ENCODE data around the gene SCN1A.
A peak's percentile ranks its signal among the peaks of the same experiment; 100 is the strongest.
"Not testable (repeated sequence)": the region's sequence is repeated elsewhere in the genome, so short reads cannot be mapped to it uniquely, and the experiment has no call there.

SCN1A gene

GRCh38 chr2:166127217-166128155 is at the start of gene SCN1A:
SCN1A (minus strand) TSS chr2:166128020; CDS start chr2:166073621, 54,399 bp downstream.
- peak in 1 of 2 donors; percentile 31 for DNase-seq

GRCh38 chr2:166173263-166173662 is 45.4 kb upstream of the SCN1A start:
- DNase-seq, result no peak

- no peak for DNase-seq
Observed at GRCh38 chr2:166171216-166171615, 43.4 kb upstream of the SCN1A start.

- no peak for DNase-seq
Observed at GRCh38 chr2:166170356-166170755, 42.5 kb upstream of the SCN1A start.

- no peak for DNase-seq
Observed at GRCh38 chr2:166167449-166167848, 39.6 kb upstream of the SCN1A start.

- DNase-seq, result no peak
Observed at GRCh38 chr2:166163775-166164174, 36.0 kb upstream of the SCN1A start.

- no peak for DNase-seq
Observed at GRCh38 chr2:166158546-166158945, 30.7 kb upstream of the SCN1A start.

GRCh38 chr2:166157578-166157977 is 29.8 kb upstream of the SCN1A start:
- no peak for DNase-seq

GRCh38 chr2:166156985-166157490 is 29.2 kb upstream of the SCN1A start:
- no peak for DNase-seq

GRCh38 chr2:166155589-166155988 is 27.8 kb upstream of the SCN1A start:
- DNase-seq, result no peak

GRCh38 chr2:166154685-166155338 is 27.0 kb upstream of the SCN1A start:
- no peak for DNase-seq

- no peak for DNase-seq
Observed at GRCh38 chr2:166152064-166152463, 24.2 kb upstream of the SCN1A start.

GRCh38 chr2:166148500-166149400 is 20.9 kb upstream of the SCN1A start:
- no peak for DNase-seq

- DNase-seq, result no peak
Observed at GRCh38 chr2:166147883-166148282, 20.1 kb upstream of the SCN1A start.

GRCh38 chr2:166144071-166144470 is 16.3 kb upstream of the SCN1A start:
- no peak for DNase-seq

- DNase-seq, result no peak
Observed at GRCh38 chr2:166140932-166141331, 13.1 kb upstream of the SCN1A start.

- DNase-seq, result no peak
Observed at GRCh38 chr2:166140475-166140874, 12.7 kb upstream of the SCN1A start.

GRCh38 chr2:166139479-166139878 is 11.7 kb upstream of the SCN1A start:
- DNase-seq, result not testable (repeated sequence)

GRCh38 chr2:166138667-166139066 is 10.8 kb upstream of the SCN1A start:
- DNase-seq, result no peak

GRCh38 chr2:166138144-166138543 is 10.3 kb upstream of the SCN1A start:
- no peak for DNase-seq

GRCh38 chr2:166137331-166137730 is 9.5 kb upstream of the SCN1A start:
- DNase-seq, result no peak

- DNase-seq, result no peak
Observed at GRCh38 chr2:166135849-166136258, 8.0 kb upstream of the SCN1A start.

Data from CD4-positive, alpha-beta T cell treated with Interleukin-1 beta for 1 hour (primary cell).